Measurements from ENCODE around the gene JMJD8. TPM values are rescaled to one million over a fixed set of nuclear protein-coding genes. Genes with fewer than 3 reads are reported as not detected.

Gene JMJD8
- total and polyA plus RNA-seq, 9 of the 15 experiments (the other 6 are each of a cell fraction or from before 2014, with no cell fraction given): 1.2 to 50.6 (median 29.3) TPM

GRCh38 chr16:720990-721764, 37.0 kb upstream of the JMJD8 start, which contains the start of gene ANTKMT (continued):
- no peak for TF ChIP-seq TAL1 (IDR thresholded peaks at IDR 0.05)
- TF ChIP-seq, protein P1, sequence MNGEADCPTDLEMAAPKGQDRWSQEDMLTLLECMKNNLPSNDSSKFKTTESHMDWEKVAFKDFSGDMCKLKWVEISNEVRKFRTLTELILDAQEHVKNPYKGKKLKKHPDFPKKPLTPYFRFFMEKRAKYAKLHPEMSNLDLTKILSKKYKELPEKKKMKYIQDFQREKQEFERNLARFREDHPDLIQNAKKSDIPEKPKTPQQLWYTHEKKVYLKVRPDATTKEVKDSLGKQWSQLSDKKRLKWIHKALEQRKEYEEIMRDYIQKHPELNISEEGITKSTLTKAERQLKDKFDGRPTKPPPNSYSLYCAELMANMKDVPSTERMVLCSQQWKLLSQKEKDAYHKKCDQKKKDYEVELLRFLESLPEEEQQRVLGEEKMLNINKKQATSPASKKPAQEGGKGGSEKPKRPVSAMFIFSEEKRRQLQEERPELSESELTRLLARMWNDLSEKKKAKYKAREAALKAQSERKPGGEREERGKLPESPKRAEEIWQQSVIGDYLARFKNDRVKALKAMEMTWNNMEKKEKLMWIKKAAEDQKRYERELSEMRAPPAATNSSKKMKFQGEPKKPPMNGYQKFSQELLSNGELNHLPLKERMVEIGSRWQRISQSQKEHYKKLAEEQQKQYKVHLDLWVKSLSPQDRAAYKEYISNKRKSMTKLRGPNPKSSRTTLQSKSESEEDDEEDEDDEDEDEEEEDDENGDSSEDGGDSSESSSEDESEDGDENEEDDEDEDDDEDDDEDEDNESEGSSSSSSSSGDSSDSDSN (IDR thresholded peaks at IDR 0.05; ENCODE audit: borderline replicate concordance in 1 of 2, low read depth in 2 of 2, low read length in 2 of 2): peak; percentile 64 to 93
- TF ChIP-seq CCNT2 (IDR thresholded peaks at IDR 0.05; ENCODE audit: borderline replicate concordance, extremely low read depth, insufficient read length, low read depth, low read length): peak; percentile 88
- TF ChIP-seq HNRNPLL (IDR thresholded peaks at IDR 0.05; ENCODE audit: low read depth, low read length, poor library complexity, severe bottlenecking): peak; percentile 47
- no peak for TF ChIP-seq SNRNP70 (optimal IDR thresholded peaks at IDR 0.05; ENCODE audit: low read depth, low read length)
- peak; percentile 76; the same call in 1 of the 2 replicates for TF ChIP-seq ELF2 (CRISPR knock-in tag; IDR thresholded peaks at IDR 0.05)
- TF ChIP-seq RREB1 (CRISPR knock-in tag; IDR thresholded peaks at IDR 0.05): 0 out of 2 replicates have a peak, but pooled peaks have one; percentile 18
- peak; percentile 48 for TF ChIP-seq SAP30 (IDR thresholded peaks at IDR 0.05; ENCODE audit: borderline replicate concordance, insufficient read depth, low read depth, low read length, poor library complexity, severe bottlenecking)
- peak; percentile 80 for TF ChIP-seq HCFC1 (IDR thresholded peaks at IDR 0.05; ENCODE audit: low read depth, low read length)
- TF ChIP-seq ETV1 (tag; conservative IDR thresholded peaks at IDR 0.05; ENCODE audit: low read depth): 0 out of 2 replicates have a peak, but pooled peaks have one; percentile 9
- TF ChIP-seq HMGXB4 (CRISPR knock-in tag; IDR thresholded peaks at IDR 0.05): peak; percentile 15; the same call in 1 of the 2 replicates
- TF ChIP-seq HSF4 (CRISPR knock-in tag; IDR thresholded peaks at IDR 0.05; ENCODE audit: borderline replicate concordance): no peak
- no peak for TF ChIP-seq ZNF311 (CRISPR knock-in tag; IDR thresholded peaks at IDR 0.05)
- TF ChIP-seq RBM17 (IDR thresholded peaks at IDR 0.05; ENCODE audit: borderline replicate concordance, low read depth, low read length): no peak
- TF ChIP-seq RFX5 (IDR thresholded peaks at IDR 0.05; ENCODE audit: low read depth, low read length): no peak
- TF ChIP-seq TCF7 (IDR thresholded peaks at IDR 0.05; ENCODE audit: borderline replicate concordance): no peak

Data from K562 (cell line).